HepG2 (cell line): Measurements from ENCODE around the gene ZNF79. TPM values are rescaled to one million over a fixed set of nuclear protein-coding genes. Genes with fewer than 3 reads are reported as not detected.
A peak's percentile ranks its signal among the peaks of the same experiment; 100 is the strongest.

ENCODE experiments used
- ARID2 ChIP-seq: sonication (generic); formaldehyde crosslinking; IDR thresholded peaks from 2 replicates; pipeline ENCODE4 v1.8.1; 2022; ENCODE audit warnings: mild to moderate bottlenecking, missing genetic modification reagents, borderline replicate concordance
- GFI1 ChIP-seq: sonication (generic); formaldehyde crosslinking; IDR thresholded peaks from 2 replicates; pipeline ENCODE4 v1.5.0; 2020; ENCODE audit warnings: missing genetic modification reagents, mild to moderate bottlenecking, borderline replicate concordance
- HBP1 ChIP-seq: IDR thresholded peaks from 2 replicates; pipeline ENCODE4 v1.6.1; 2016; ENCODE audit warnings: low read depth, control low read depth
- HIC2 ChIP-seq: sonication (generic); formaldehyde crosslinking; IDR thresholded peaks from 2 replicates; pipeline ENCODE4 v1.9.0; 2022; ENCODE audit warnings: low read depth, missing genetic modification reagents
- ISX ChIP-seq: sonication (generic); formaldehyde crosslinking; conservative IDR thresholded peaks from 2 replicates; pipeline ENCODE4 v1.5.0; 2020; ENCODE audit warnings: missing genetic modification reagents
- PAXIP1 ChIP-seq: sonication (generic); formaldehyde crosslinking; conservative IDR thresholded peaks from 2 replicates; pipeline ENCODE4 v1.4.0; 2020; ENCODE audit warnings: mild to moderate bottlenecking, missing genetic modification reagents, moderate library complexity
- TFAP4 ChIP-seq: sonication (generic); IDR thresholded peaks from 2 replicates; pipeline ENCODE4 v1.6.1; 2016; ENCODE audit warnings: low read depth, borderline replicate concordance
- ZBTB7B ChIP-seq: sonication (generic); formaldehyde crosslinking; IDR thresholded peaks from 2 replicates; pipeline ENCODE4 v1.4.0; 2020; ENCODE audit warnings: missing genetic modification reagents
- ZFP82 ChIP-seq: sonication (generic); formaldehyde crosslinking; IDR thresholded peaks from 2 replicates; pipeline ENCODE4 v1.5.1; 2020; ENCODE audit warnings: mild to moderate bottlenecking, missing genetic modification reagents, borderline replicate concordance
- ZMYM2 ChIP-seq: sonication (generic); formaldehyde crosslinking; IDR thresholded peaks from 2 replicates; pipeline ENCODE4 v1.8.0; 2022; ENCODE audit warnings: mild to moderate bottlenecking, missing genetic modification reagents
- ZNF383 ChIP-seq: sonication (generic); formaldehyde crosslinking; IDR thresholded peaks from 2 replicates; pipeline ENCODE4 v1.4.0; 2020; ENCODE audit warnings: missing genetic modification reagents, mild to moderate bottlenecking, borderline replicate concordance
- ZNF430 ChIP-seq: sonication (generic); formaldehyde crosslinking; IDR thresholded peaks from 2 replicates; pipeline ENCODE4 v1.9.0; 2021; ENCODE audit warnings: mild to moderate bottlenecking, missing genetic modification reagents
- ZNF556 ChIP-seq: sonication (generic); formaldehyde crosslinking; IDR thresholded peaks from 2 replicates; pipeline ENCODE4 v1.4.0; 2020; ENCODE audit warnings: mild to moderate bottlenecking, missing genetic modification reagents, borderline replicate concordance
- ZNF570 ChIP-seq: sonication (generic); formaldehyde crosslinking; IDR thresholded peaks from 2 replicates; pipeline ENCODE4 v1.4.0; 2020; ENCODE audit warnings: mild to moderate bottlenecking, missing genetic modification reagents, borderline replicate concordance
- ZNF790 ChIP-seq: sonication (generic); formaldehyde crosslinking; IDR thresholded peaks from 2 replicates; pipeline ENCODE4 v1.8.0; 2022; ENCODE audit warnings: missing genetic modification reagents, mild to moderate bottlenecking, borderline replicate concordance
- ZNF816 ChIP-seq: sonication (generic); formaldehyde crosslinking; IDR thresholded peaks from 2 replicates; pipeline ENCODE4 v1.8.0; 2022; ENCODE audit warnings: missing genetic modification reagents, mild to moderate bottlenecking, borderline replicate concordance
- polyA plus RNA-seq, 8 experiments: library from polyadenylated mRNA; depleted of rRNA in 3 of 8; stranded (reverse) in 7 of 8; unstranded in 1 of 8; fragments of >200 nt; fragmentation: Illumina TruSeq in 4 of 8; extraction: Trizol in 4 of 8; gene quantifications; 2 replicates each; pipeline versions ENCODE4 v1.2.1 to v1.2.3, GENCODE V29; 2011 to 2016; ENCODE audit warnings: low read depth in 4 of 8, missing spikeins in 1 of 8, mixed read lengths in 1 of 8; ENCODE audit not compliant: insufficient read depth in 1 of 8
- total RNA-seq, 5 experiments: library from RNA; depleted of rRNA; stranded (reverse); fragments of >200 nt; fragmentation: Illumina TruSeq; extraction: Trizol; gene quantifications; 2 replicates each; pipeline ENCODE4 v1.2.3, GENCODE V29; 2016; ENCODE audit warnings: low read depth in 1 of 5
- TF ChIP-seq, protein P1 (sequence below): sonication (generic); formaldehyde crosslinking; IDR thresholded peaks from 2 replicates; pipeline ENCODE4 v1.8.0; 2022; ENCODE audit warnings: low read depth, missing genetic modification reagents
- TF ChIP-seq, protein P2 (sequence below): sonication (generic); formaldehyde crosslinking; IDR thresholded peaks from 2 replicates; pipeline ENCODE4 v1.8.1; 2023; ENCODE audit warnings: mild to moderate bottlenecking, missing genetic modification reagents

The ZNF79 gene
- total and polyA plus RNA-seq, 2 of the 13 experiments (the other 11 are each of a cell fraction or from before 2014, with no cell fraction given) = 3.7 to 8.1 TPM

- TF ChIP-seq PAXIP1 (CRISPR knock-in tag) = 0 out of 2 replicates have a peak, but pooled peaks have one; percentile 10
- TF ChIP-seq ZNF570 = 0 out of 2 replicates have a peak, but pooled peaks have one; percentile 36
- 0 out of 2 replicates have a peak, but pooled peaks have one; percentile 1 for TF ChIP-seq ZMYM2 (CRISPR knock-in tag)
- peak; percentile 41; the same call in 1 of the 2 replicates for TF ChIP-seq ARID2
- TF ChIP-seq ZNF430 (CRISPR knock-in tag) = 0 out of 2 replicates have a peak, but pooled peaks have one; percentile 41
- TF ChIP-seq ZNF790 (CRISPR knock-in tag) = no peak
- TF ChIP-seq ZFP82 (CRISPR knock-in tag) = peak; percentile 82; the same call in 1 of the 2 replicates
- TF ChIP-seq, protein P1, sequence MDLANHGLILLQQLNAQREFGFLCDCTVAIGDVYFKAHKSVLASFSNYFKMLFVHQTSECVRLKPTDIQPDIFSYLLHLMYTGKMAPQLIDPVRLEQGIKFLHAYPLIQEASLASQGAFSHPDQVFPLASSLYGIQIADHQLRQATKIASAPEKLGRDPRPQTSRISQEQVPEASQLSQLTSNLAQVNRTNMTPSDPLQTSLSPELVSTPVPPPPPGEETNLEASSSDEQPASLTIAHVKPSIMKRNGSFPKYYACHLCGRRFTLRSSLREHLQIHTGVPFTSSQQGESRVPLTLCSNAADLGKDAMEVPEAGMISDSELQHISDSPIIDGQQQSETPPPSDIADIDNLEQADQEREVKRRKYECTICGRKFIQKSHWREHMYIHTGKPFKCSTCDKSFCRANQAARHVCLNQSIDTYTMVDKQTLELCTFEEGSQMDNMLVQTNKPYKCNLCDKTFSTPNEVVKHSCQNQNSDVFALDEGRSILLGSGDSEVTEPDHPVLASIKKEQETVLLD (CRISPR knock-in tag) = 0 out of 2 replicates have a peak, but pooled peaks have one; percentile 12
- 0 out of 2 replicates have a peak, but pooled peaks have one; percentile 18 for TF ChIP-seq ZNF556 (CRISPR knock-in tag)
- TF ChIP-seq GFI1 (CRISPR knock-in tag) = 0 out of 2 replicates have a peak, but pooled peaks have one; percentile 4
- TF ChIP-seq HIC2 (CRISPR knock-in tag) = no peak; the same call in 1 of the 2 replicates
- no peak for TF ChIP-seq ISX (CRISPR knock-in tag)
- peak; percentile 19; the same call in 1 of the 2 replicates for TF ChIP-seq ZBTB7B (CRISPR knock-in tag)
- TF ChIP-seq HBP1 (CRISPR knock-in tag) = peak; percentile 13; the same call in 1 of the 2 replicates
- peak; percentile 94 for TF ChIP-seq ZNF816 (CRISPR knock-in tag)
- TF ChIP-seq ZNF383 (CRISPR knock-in tag) = peak; percentile 77; the same call in 1 of the 2 replicates
- no peak for TF ChIP-seq TFAP4
- TF ChIP-seq, protein P2, sequence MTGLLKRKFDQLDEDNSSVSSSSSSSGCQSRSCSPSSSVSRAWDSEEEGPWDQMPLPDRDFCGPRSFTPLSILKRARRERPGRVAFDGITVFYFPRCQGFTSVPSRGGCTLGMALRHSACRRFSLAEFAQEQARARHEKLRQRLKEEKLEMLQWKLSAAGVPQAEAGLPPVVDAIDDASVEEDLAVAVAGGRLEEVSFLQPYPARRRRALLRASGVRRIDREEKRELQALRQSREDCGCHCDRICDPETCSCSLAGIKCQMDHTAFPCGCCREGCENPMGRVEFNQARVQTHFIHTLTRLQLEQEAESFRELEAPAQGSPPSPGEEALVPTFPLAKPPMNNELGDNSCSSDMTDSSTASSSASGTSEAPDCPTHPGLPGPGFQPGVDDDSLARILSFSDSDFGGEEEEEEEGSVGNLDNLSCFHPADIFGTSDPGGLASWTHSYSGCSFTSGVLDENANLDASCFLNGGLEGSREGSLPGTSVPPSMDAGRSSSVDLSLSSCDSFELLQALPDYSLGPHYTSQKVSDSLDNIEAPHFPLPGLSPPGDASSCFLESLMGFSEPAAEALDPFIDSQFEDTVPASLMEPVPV (CRISPR knock-in tag) = 0 out of 2 replicates have a peak, but pooled peaks have one; percentile 8
These were observed 27.4 kb downstream of the ZNF79 start (continued) for GRCh38 chr9:127451608-127451857.
